Neural progenitor cell (in vitro differentiated cells): ENCODE data around the gene DNAH9. TPM values are rescaled to one million over a fixed set of nuclear protein-coding genes. Genes with fewer than 3 reads are reported as not detected.

Source experiments
- DNase-seq: peaks from one replicate; pipeline ENCODE4 v3.0.0-alpha.2; 2016; ENCODE audit warnings: low spot score
- H2AFZ ChIP-seq: fragments of 200-600 bp; sonication (generic); replicated peaks from 2 replicates; pipeline ENCODE4 v1.6.1; 2016; ENCODE audit warnings: antibody characterized with exemption
- H3F3A ChIP-seq: fragments of 200-600 bp; sonication (generic); 2 replicates; pipeline ENCODE4 v1.6.1; 2016; ENCODE audit warnings: antibody characterized with exemption, low read depth
- H3K27ac ChIP-seq: fragments of 200-600 bp; sonication (generic); 2 replicates; pipeline ENCODE4 v1.5.1; 2016; ENCODE audit warnings: mild to moderate bottlenecking
- H3K27me3 ChIP-seq: fragments of 200-600 bp; sonication (generic); 2 replicates; pipeline ENCODE4 v1.6.1; 2016; ENCODE audit warnings: mild to moderate bottlenecking, moderate library complexity
- H3K36me3 ChIP-seq: fragments of 200-600 bp; sonication (generic); 2 replicates; pipeline ENCODE4 v1.5.1; 2016
- H3K4me1 ChIP-seq: fragments of 200-600 bp; sonication (generic); 2 replicates; pipeline ENCODE4 v1.6.1; 2016; ENCODE audit warnings: mixed run types
- H3K4me2 ChIP-seq: fragments of 200-600 bp; sonication (generic); 2 replicates; pipeline ENCODE4 v1.6.1; 2016
- H3K4me3 ChIP-seq: fragments of 200-600 bp; sonication (generic); 2 replicates; pipeline ENCODE4 v1.5.1; 2016
- H3K79me2 ChIP-seq: fragments of 200-600 bp; sonication (generic); 2 replicates; pipeline ENCODE4 v1.6.1; 2016; ENCODE audit warnings: low read depth
- H3K9ac ChIP-seq: fragments of 200-600 bp; sonication (generic); 2 replicates; pipeline ENCODE4 v1.6.1; 2016
- H3K9me3 ChIP-seq: fragments of 200-600 bp; sonication (generic); 2 replicates; pipeline ENCODE4 v1.5.1; 2016; ENCODE audit warnings: low read depth
- H4K20me1 ChIP-seq: fragments of 200-600 bp; sonication (generic); 2 replicates; pipeline ENCODE4 v1.6.1; 2016; ENCODE audit warnings: low read depth
- H3K27ac Mint-ChIP-seq: 3 replicates; pipeline ENCODE4 v1.8.0; 2021; ENCODE audit warnings: mixed read lengths
- H3K27me3 Mint-ChIP-seq: 2 replicates; pipeline ENCODE4 v1.8.0; 2022; ENCODE audit warnings: low read depth, mild to moderate bottlenecking, inconsistent platforms, moderate library complexity, mixed read lengths; ENCODE audit not compliant: insufficient read depth
- H3K36me3 Mint-ChIP-seq: 3 replicates; pipeline ENCODE4 v1.8.0; 2021; ENCODE audit warnings: mixed read lengths
- H3K4me1 Mint-ChIP-seq: 3 replicates; pipeline ENCODE4 v1.8.0; 2021; ENCODE audit warnings: mixed read lengths
- H3K4me3 Mint-ChIP-seq: 3 replicates; pipeline ENCODE4 v1.8.0; 2021; ENCODE audit warnings: mild to moderate bottlenecking, moderate library complexity, mixed read lengths
- H3K9me3 Mint-ChIP-seq: 3 replicates; pipeline ENCODE4 v1.8.0; 2020; ENCODE audit warnings: mixed read lengths
- CTCF ChIP-seq: fragments of 200-600 bp; sonication (generic); IDR thresholded peaks from 2 replicates; pipeline ENCODE4 v1.5.1; 2017; ENCODE audit warnings: antibody characterized with exemption, mild to moderate bottlenecking
- EZH2 ChIP-seq: fragments of 200-600 bp; sonication (generic); IDR thresholded peaks from 2 replicates; pipeline ENCODE4 v1.6.1; 2017; ENCODE audit warnings: antibody characterized with exemption, mild to moderate bottlenecking, moderate library complexity
- EZH2phosphoT487 ChIP-seq: fragments of 200-600 bp; sonication (generic); IDR thresholded peaks from 2 replicates; pipeline ENCODE4 v1.6.1; 2017; ENCODE audit warnings: antibody characterized with exemption
- total RNA-seq: library from RNA; depleted of rRNA; stranded (reverse); fragments of >200 nt; gene quantifications from 2 replicates; pipeline ENCODE4 v1.2.3, GENCODE V29; 2015; ENCODE audit warnings: low replicate concordance

The DNAH9 gene
- total RNA-seq, 1 donor from 2014 or later: 1.3 TPM

DNA sequence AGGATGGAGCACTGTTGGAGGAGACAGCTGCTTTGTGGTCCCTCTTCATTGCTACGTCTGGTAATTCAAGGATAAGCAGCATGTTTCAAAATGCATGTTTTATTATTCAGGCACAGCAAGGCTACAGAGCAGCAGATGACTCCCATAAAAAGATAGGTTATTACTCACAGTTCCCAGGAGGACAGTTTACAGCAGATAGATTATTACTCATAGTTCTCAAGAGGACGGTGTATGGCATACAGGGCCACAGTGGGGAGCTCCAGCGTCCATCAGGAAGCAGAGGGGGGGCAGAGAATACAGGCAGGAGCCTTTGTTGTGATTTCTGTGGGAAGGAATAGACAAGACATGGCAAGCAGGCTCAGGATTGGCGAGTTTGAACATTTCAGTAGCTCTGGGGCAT, 72.9 kb downstream of the DNAH9 start:
- TF ChIP-seq CTCF (no peak), EZH2phosphoT487 (no peak), EZH2 (no peak)
- Mint-ChIP-seq H3K27ac (no peak overlapping the region), H3K27me3 (no peaks in the 10 kb centered on the region), H3K9me3 (no peaks in the 10 kb centered on the region), H3K4me3 (no peak overlapping the region), H3K4me1 (peaks cover 6% of the 10 kb centered on the region), H3K36me3 (no peaks in the 10 kb centered on the region)
- H3K9me3 ChIP-seq: no peaks in the 10 kb centered on the region
- H3K9ac ChIP-seq: no peak overlapping the region
- no peak overlapping the region for H3K27ac ChIP-seq
- no peaks in the 10 kb centered on the region for H3F3A ChIP-seq
- no peaks in the 10 kb centered on the region for H3K27me3 ChIP-seq
- DNase-seq: no peak
- H2AFZ ChIP-seq: no peak overlapping the region
- H3K79me2 ChIP-seq: no peaks in the 10 kb centered on the region
- no peaks in the 10 kb centered on the region for H3K4me1 ChIP-seq
- no peak overlapping the region for H3K4me2 ChIP-seq
- H4K20me1 ChIP-seq: no peaks in the 10 kb centered on the region
- H3K4me3 ChIP-seq: no peak overlapping the region
- H3K36me3 ChIP-seq: no peaks in the 10 kb centered on the region

DNA sequence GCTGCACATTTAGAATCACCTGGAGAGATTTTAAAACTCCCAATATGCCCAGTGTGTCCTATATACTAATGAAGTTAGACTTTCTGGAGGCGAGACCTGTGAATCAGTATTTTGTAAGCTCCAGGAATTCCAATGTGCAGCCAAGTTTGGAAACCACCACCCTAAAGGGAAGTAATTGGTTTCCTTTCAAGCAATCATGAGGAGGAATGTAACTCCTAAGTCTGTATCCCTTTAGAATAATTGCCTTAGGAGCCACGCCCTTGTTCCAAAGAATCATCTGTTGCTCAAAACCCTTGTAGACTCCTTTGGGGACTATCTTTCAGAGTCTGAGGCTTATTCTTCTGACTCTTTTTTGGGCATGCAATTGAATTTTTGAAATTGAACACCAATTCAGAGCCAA, 84.4 kb downstream of the DNAH9 start:
- Mint-ChIP-seq H3K4me1 (no peaks in the 10 kb centered on the region), H3K4me3 (no peak overlapping the region), H3K36me3 (no peaks in the 10 kb centered on the region), H3K27ac (no peak overlapping the region), H3K27me3 (peaks cover 6% of the 10 kb centered on the region), H3K9me3 (no peaks in the 10 kb centered on the region)
- Histone ChIP-seq H3F3A (no peaks in the 10 kb centered on the region), H3K79me2 (no peaks in the 10 kb centered on the region), H3K4me2 (no peak overlapping the region), H3K27ac (no peak overlapping the region), H4K20me1 (no peaks in the 10 kb centered on the region), H3K9me3 (no peaks in the 10 kb centered on the region), H3K36me3 (no peaks in the 10 kb centered on the region), H3K4me1 (no peaks in the 10 kb centered on the region), H3K4me3 (no peak overlapping the region), H3K27me3 (no peaks in the 10 kb centered on the region), H3K9ac (no peak overlapping the region), H2AFZ (no peak overlapping the region)
- no peak for TF ChIP-seq EZH2phosphoT487
- no peak for TF ChIP-seq CTCF
- no peak for TF ChIP-seq EZH2
- DNase-seq: no peak

DNA sequence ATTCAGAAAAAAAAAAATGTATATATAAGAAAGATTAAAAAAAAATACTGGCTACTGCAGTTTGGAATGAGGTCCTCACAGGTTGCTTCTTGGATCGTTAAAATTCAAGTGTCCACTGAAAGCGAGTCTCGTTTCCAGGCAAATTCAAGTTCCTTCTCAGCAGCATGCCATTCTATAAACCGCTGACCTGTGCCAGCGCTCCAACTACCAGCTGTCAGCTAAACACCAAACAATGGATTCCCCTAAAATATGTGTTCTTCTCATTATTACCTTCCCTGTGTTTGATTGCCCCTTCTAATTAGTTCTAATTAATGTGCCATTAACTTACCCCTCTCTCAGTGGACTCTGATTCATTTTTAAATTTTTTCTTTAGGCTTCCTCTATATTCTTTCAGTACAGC, 92.4 kb downstream of the DNAH9 start:
- Histone ChIP-seq H3K9ac (no peak overlapping the region), H4K20me1 (no peaks in the 10 kb centered on the region), H3K36me3 (no peaks in the 10 kb centered on the region), H3F3A (peaks cover 3% of the 10 kb centered on the region), H3K27ac (no peak overlapping the region), H3K4me2 (no peak overlapping the region), H3K9me3 (no peaks in the 10 kb centered on the region), H3K4me1 (no peaks in the 10 kb centered on the region), H2AFZ (no peak overlapping the region), H3K79me2 (no peaks in the 10 kb centered on the region), H3K4me3 (no peak overlapping the region), H3K27me3 (no peaks in the 10 kb centered on the region)
- Mint-ChIP-seq H3K4me3 (no peak overlapping the region), H3K27me3 (peaks cover 2% of the 10 kb centered on the region), H3K27ac (no peak overlapping the region), H3K4me1 (peaks cover 3% of the 10 kb centered on the region), H3K36me3 (no peaks in the 10 kb centered on the region), H3K9me3 (no peaks in the 10 kb centered on the region)
- no peak for DNase-seq
- no peak for TF ChIP-seq EZH2phosphoT487
- no peak for TF ChIP-seq EZH2
- TF ChIP-seq CTCF: no peak
